Lower leg skin (tissue), 3 donors: Measurements from ENCODE around the gene ANKRD33B.

Source experiments
- CTCF ChIP-seq, 3 donors: fragments of 450-650 bp; IDR thresholded peaks; one replicate each; pipeline ENCODE4 v1.5.1; 2016; ENCODE audit warnings: antibody characterized with exemption in 3 of 3, mild to moderate bottlenecking in 3 of 3, moderate library complexity in 2 of 3
- POLR2A ChIP-seq, 2 donors: fragments of 450-650 bp; IDR thresholded peaks; one replicate each; pipeline ENCODE4 v1.6.1; 2016 to 2017; ENCODE audit warnings: antibody characterized with exemption in 2 of 2, mild to moderate bottlenecking in 1 of 2, moderate library complexity in 1 of 2

- TF ChIP-seq CTCF (IDR thresholded peaks at IDR 0.05): no peak
- no peak for TF ChIP-seq POLR2A (IDR thresholded peaks at IDR 0.05)
Observed at GRCh38 chr5:10596886-10597451, 33.1 kb downstream of the ANKRD33B start.
